Measurements from ENCODE around the gene IKBKE.

Gene IKBKE

DNA sequence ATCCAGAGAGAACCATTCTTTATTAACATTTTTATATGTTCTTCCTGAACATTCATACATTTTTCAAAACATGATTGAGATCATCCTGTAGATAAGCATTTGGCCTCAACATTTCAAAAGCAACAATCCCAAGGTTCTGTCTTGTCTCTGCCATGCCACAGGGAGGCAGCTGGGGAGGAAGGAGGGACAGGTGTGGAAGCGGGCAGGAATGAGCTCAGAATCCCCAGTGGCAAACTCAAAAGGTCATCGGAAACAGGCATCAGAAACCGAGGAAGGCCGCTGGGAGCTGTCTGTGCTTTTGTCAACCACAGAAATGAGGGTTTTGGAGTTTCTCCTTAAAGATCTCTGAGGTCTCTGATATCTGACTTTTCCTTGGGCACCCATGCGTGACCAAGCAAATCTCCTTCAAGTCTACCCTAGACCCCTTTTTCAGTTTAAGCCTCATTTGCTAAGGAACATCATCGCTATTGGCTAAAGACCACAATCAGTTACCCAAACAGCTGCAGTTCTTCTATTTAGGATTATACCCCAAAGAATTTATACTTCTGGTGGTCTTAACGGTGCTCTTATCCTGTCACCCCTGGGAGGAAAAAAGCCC, 71.1 kb downstream of the IKBKE start:
- DNase-seq (ENCODE audit: extremely low spot score) = no peak
- ChIA-PET POLR2A (no interaction called here), CTCF (interaction anchor here (1.0 to 10.0 kb wide), 9 partner anchors 19 to 122 kb away, joined by 3 to 290 read pairs (median 5); no protein-coding TSS in a partner anchor)
- TF ChIP-seq, protein P1, sequence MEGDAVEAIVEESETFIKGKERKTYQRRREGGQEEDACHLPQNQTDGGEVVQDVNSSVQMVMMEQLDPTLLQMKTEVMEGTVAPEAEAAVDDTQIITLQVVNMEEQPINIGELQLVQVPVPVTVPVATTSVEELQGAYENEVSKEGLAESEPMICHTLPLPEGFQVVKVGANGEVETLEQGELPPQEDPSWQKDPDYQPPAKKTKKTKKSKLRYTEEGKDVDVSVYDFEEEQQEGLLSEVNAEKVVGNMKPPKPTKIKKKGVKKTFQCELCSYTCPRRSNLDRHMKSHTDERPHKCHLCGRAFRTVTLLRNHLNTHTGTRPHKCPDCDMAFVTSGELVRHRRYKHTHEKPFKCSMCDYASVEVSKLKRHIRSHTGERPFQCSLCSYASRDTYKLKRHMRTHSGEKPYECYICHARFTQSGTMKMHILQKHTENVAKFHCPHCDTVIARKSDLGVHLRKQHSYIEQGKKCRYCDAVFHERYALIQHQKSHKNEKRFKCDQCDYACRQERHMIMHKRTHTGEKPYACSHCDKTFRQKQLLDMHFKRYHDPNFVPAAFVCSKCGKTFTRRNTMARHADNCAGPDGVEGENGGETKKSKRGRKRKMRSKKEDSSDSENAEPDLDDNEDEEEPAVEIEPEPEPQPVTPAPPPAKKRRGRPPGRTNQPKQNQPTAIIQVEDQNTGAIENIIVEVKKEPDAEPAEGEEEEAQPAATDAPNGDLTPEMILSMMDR (IDR thresholded peaks at IDR 0.05; ENCODE audit: control extremely low read depth, extremely low read depth, low read depth, missing control alignments) = no peak

DNA sequence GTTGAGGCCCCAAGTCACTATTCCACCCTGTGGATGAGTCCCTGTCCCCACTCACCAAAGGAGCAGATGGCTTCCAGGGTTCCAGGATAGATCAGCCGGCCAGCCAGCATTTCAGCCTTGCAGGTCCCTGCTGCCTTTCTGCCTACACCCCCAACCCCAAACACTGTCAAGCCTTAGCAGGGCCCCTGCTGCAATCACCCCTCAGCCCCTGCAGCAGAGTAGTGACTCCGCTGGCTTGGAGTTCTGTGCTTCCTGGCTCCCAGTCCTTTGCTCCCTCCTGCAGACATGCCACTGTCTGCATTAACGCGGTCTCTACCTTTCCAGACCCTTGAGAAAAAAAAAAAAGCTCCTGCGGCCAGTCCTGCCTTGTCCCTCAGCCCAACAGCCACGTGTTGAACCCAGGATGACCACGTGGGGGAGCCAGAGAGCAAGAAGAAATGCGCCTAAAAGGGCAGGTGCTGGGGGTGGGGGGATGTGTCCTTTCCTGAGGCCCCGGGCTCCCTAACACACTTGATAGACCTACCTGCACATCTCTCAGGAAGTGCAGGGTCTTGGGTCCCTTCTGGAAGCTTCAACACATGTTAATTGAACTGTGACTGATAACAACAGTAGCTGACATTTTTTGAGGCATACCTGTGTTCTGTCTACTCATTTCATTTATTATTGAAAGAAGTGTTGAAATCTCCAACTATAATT, 74.4 kb downstream of the IKBKE start:
- CTCF ChIA-PET = interaction anchor here (0.6 to 10.0 kb wide), 41 partner anchors 10 to 1381 kb away, joined by 3 to 290 read pairs (median 5); partner anchors contain the start of genes DYRK3, EIF2D, IKBKE and RASSF5
- POLR2A ChIA-PET = no interaction called here

DNA sequence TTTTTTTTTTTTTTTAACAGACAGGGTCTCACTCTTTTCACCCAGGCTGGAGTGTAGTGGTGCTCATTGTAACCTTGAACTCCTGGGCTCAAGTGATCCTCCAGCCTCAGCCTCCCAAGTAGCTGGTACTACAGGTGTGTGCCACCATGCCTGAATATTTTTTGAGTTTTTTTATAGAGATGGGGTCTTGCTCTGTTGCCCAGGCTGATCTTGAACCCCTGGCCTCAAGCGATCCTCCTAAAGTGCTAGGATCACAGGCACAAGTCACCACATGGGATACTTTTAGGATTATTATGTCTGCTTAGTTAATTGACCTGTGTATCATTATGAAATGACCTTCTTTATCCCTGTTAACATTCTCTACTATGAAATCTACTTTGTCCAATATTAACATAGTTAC, 75.1 kb downstream of the IKBKE start:
- TF ChIP-seq, protein P1 (IDR thresholded peaks at IDR 0.05; ENCODE audit: control extremely low read depth, extremely low read depth, low read depth, missing control alignments) = no peak
- ChIA-PET POLR2A (interaction anchor here (0.6 to 0.7 kb wide), 2 partner anchors 20 to 67 kb away, joined by 3 to 6 read pairs; no protein-coding TSS in a partner anchor), CTCF (interaction anchor here (0.6 to 10.0 kb wide), 37 partner anchors 11 to 1381 kb away, joined by 3 to 290 read pairs (median 5); partner anchors contain the start of genes EIF2D, IKBKE and RASSF5)
- no peak for DNase-seq (ENCODE audit: extremely low spot score)

More for the DNA sequence above, 74.4 kb downstream of the IKBKE start:
- TF ChIP-seq, protein P1 (IDR thresholded peaks at IDR 0.05; ENCODE audit: control extremely low read depth, extremely low read depth, low read depth, missing control alignments) = peak; percentile 93
- peak; percentile 85 for DNase-seq (ENCODE audit: extremely low spot score)
